ENCODE data around the gene PSMD8.

PSMD8 gene

GRCh38 chr19:38385057-38385803, 10.9 kb downstream of the PSMD8 start:
- no peak for TF ChIP-seq ZFX (IDR thresholded peaks at IDR 0.05; ENCODE audit: borderline replicate concordance)
- TF ChIP-seq, protein P1, sequence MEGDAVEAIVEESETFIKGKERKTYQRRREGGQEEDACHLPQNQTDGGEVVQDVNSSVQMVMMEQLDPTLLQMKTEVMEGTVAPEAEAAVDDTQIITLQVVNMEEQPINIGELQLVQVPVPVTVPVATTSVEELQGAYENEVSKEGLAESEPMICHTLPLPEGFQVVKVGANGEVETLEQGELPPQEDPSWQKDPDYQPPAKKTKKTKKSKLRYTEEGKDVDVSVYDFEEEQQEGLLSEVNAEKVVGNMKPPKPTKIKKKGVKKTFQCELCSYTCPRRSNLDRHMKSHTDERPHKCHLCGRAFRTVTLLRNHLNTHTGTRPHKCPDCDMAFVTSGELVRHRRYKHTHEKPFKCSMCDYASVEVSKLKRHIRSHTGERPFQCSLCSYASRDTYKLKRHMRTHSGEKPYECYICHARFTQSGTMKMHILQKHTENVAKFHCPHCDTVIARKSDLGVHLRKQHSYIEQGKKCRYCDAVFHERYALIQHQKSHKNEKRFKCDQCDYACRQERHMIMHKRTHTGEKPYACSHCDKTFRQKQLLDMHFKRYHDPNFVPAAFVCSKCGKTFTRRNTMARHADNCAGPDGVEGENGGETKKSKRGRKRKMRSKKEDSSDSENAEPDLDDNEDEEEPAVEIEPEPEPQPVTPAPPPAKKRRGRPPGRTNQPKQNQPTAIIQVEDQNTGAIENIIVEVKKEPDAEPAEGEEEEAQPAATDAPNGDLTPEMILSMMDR (IDR thresholded peaks at IDR 0.05): peak; percentile 15; the same call in 1 of the 2 replicates

GRCh38 chr19:38385804-38386257, 11.5 kb downstream of the PSMD8 start:
- H3K27ac ChIP-seq: no peak overlapping the region
- TF ChIP-seq, protein P1 (IDR thresholded peaks at IDR 0.05): no peak
- no peak for TF ChIP-seq ZFX (IDR thresholded peaks at IDR 0.05; ENCODE audit: borderline replicate concordance)

More at GRCh38 chr19:38385057-38385803, 10.9 kb downstream of the PSMD8 start:
- 0 out of 2 replicates have a peak overlapping the region, but pooled peaks have one; percentile 38 for H3K27ac ChIP-seq

DNA sequence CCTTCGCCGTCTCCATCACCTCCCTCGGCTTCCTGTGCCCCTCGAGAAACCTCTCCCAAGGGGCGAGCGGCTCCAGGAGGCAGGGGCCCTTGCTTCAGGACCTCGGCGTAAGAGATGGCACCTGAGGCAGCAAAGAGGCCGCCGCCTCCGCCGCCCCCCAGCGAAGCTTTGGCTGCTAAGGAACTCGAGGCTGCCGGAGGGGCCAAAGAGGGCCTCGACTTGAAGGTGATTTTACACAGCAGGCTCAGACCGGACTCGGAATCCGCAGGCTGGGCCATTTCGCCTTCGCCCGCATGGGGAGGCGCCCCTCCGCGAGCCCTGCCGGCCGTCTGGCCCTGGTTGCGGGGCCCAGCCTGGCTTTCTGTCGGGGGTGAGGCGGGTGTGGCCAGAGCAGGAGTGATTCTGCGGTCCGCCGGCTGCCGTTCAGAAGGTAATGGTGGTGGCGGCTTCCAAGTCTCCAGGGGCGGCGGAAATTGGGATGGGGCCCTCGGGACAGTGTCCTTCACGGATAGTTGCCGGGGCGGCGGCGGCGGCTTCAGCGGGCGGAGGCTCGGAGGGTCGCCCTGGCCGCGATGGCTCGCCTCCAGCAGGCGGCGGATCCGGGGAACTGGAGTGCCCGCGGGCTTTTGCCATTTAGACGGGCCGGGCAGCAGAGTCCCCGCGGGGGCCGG, 12.1 kb downstream of the PSMD8 start:
- TF ChIP-seq ZFX (IDR thresholded peaks at IDR 0.05; ENCODE audit: borderline replicate concordance): no peak
- TF ChIP-seq, protein P1 (IDR thresholded peaks at IDR 0.05): no peak
- peak overlapping the region; percentile 78; the same call in 1 of the 2 replicates for H3K27ac ChIP-seq

GRCh38 chr19:38386971-38387549, 12.7 kb downstream of the PSMD8 start:
- TF ChIP-seq, protein P1 (IDR thresholded peaks at IDR 0.05): no peak
- no peak for TF ChIP-seq ZFX (IDR thresholded peaks at IDR 0.05; ENCODE audit: borderline replicate concordance)
- peak overlapping the region; percentile 78 for H3K27ac ChIP-seq

DNA sequence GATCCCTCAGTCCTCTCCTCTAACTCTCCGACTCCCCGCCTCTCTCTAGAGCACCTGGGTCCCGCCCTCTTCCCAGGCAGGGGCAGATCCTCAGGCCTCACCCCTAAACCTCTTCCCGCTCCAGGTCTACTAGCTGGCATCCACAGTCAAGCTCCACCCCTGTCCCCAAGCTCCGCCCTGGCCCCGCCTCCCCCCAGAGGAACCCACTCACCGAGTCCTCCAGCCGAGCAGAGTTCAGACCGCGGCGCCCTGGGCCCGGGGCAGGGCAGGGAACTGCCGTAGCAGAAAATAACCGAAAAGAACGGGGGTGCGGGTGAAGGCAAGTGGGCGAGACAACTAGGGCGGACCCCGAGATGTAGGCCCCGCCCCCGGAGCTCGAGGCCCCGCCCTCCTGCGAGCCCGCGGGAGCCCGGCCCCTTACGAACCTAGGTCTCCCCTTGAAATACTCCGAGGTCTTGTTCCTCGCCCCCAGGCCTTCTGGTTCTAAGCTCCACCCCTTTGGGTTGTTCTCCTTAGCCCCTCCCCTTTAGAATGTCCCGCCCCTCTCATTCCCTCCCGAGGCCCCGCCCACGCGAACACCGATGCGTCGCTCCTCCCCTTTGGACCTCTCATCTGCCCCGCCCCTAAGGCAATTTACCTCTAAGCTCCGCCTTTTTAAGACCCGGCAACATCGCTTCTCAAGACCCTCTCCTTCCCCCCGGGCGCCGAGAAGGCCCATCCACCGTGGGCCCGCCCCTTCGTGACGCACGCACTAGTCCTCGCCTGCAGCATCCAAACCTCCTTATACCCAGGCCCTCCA, 13.4 kb downstream of the PSMD8 start, which contains the start of gene GGN:
Gene GGN, minus strand, starts transcription at position 485 of the 799 bp plus-strand sequence. CDS start 773 bp downstream, outside the sequence.
- peak within 1 kb of the TSS; percentile 78 for H3K27ac ChIP-seq
- TF ChIP-seq ZFX (IDR thresholded peaks at IDR 0.05; ENCODE audit: borderline replicate concordance): no peak
- TF ChIP-seq, protein P1 (IDR thresholded peaks at IDR 0.05): no peak

GRCh38 chr19:38388349-38389100, 14.2 kb downstream of the PSMD8 start, which contains the start of gene SPRED3:
TSS of gene SPRED3 (plus strand) at chr19:38388697. CDS start at chr19:38390303, 1,606 bp downstream.
- no peak for TF ChIP-seq ZFX (IDR thresholded peaks at IDR 0.05; ENCODE audit: borderline replicate concordance)
- TF ChIP-seq, protein P1 (IDR thresholded peaks at IDR 0.05): no peak
- peak within 1 kb of the TSS; percentile 78 for H3K27ac ChIP-seq

Data from 22Rv1 (cell line).